Sigmoid colon (tissue), 4 donors: ENCODE measurements around the gene KCNJ6.

Experiments
- POLR2A ChIP-seq, 2 donors: fragments of 450-650 bp; IDR thresholded peaks; one replicate each; pipeline ENCODE4 v1.6.1; 2016; ENCODE audit warnings: antibody characterized with exemption in 2 of 2, mild to moderate bottlenecking in 2 of 2, moderate library complexity in 2 of 2
- POLR2AphosphoS5 ChIP-seq, 4 donors: sonication (generic); formaldehyde crosslinking; IDR thresholded peaks; one replicate each; pipeline ENCODE4 v1.6.1; 2017; ENCODE audit warnings: antibody characterized with exemption in 4 of 4
- TF ChIP-seq, protein P1 (sequence below), 4 experiments: fragments of 450-650 bp in 3 of 4; fragments of 200-600 bp in 1 of 4; IDR thresholded peaks; one replicate each; pipeline ENCODE4 v1.5.1; 2016 to 2019; ENCODE audit warnings: antibody characterized with exemption in 4 of 4, mild to moderate bottlenecking in 3 of 4, moderate library complexity in 2 of 4

DNA sequence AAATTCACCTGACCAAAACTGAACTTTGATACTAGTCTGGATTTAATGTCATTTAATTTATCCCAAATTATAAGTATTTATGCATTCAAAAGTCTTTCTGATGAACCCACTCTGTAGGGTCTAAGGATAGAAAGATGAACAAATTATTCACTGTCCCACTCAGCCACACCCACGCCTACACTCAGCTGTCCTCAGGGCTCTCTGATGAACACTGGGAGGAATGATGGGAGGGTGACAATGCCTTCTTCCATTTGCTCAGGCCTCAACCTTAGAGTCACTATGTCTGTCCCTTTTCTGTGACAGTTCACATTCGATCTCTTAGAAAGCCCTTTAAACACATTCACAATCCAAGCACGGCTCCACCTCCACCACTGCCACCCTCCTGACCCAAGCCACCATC, 41.8 kb downstream of the KCNJ6 start:
- TF ChIP-seq POLR2A (IDR thresholded peaks at IDR 0.05) (no peak), POLR2AphosphoS5 (IDR thresholded peaks at IDR 0.05) (no peak)
- TF ChIP-seq, protein P1, sequence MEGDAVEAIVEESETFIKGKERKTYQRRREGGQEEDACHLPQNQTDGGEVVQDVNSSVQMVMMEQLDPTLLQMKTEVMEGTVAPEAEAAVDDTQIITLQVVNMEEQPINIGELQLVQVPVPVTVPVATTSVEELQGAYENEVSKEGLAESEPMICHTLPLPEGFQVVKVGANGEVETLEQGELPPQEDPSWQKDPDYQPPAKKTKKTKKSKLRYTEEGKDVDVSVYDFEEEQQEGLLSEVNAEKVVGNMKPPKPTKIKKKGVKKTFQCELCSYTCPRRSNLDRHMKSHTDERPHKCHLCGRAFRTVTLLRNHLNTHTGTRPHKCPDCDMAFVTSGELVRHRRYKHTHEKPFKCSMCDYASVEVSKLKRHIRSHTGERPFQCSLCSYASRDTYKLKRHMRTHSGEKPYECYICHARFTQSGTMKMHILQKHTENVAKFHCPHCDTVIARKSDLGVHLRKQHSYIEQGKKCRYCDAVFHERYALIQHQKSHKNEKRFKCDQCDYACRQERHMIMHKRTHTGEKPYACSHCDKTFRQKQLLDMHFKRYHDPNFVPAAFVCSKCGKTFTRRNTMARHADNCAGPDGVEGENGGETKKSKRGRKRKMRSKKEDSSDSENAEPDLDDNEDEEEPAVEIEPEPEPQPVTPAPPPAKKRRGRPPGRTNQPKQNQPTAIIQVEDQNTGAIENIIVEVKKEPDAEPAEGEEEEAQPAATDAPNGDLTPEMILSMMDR (IDR thresholded peaks at IDR 0.05): no peak
